SKM-1 treated with dmso at 0.1 percent for 144 hours (cell line): ENCODE data around the gene LSP1.
"Not testable (repeated sequence)": the region's sequence is repeated elsewhere in the genome, so short reads cannot be mapped to it uniquely, and the experiment has no call there.

ENCODE experiments used
- DNase-seq: peaks from one replicate; lab custom pipeline; 2025; ENCODE audit not compliant: unreplicated experiment; lab: John Stamatoyannopoulos, UW

LSP1 gene

DNA sequence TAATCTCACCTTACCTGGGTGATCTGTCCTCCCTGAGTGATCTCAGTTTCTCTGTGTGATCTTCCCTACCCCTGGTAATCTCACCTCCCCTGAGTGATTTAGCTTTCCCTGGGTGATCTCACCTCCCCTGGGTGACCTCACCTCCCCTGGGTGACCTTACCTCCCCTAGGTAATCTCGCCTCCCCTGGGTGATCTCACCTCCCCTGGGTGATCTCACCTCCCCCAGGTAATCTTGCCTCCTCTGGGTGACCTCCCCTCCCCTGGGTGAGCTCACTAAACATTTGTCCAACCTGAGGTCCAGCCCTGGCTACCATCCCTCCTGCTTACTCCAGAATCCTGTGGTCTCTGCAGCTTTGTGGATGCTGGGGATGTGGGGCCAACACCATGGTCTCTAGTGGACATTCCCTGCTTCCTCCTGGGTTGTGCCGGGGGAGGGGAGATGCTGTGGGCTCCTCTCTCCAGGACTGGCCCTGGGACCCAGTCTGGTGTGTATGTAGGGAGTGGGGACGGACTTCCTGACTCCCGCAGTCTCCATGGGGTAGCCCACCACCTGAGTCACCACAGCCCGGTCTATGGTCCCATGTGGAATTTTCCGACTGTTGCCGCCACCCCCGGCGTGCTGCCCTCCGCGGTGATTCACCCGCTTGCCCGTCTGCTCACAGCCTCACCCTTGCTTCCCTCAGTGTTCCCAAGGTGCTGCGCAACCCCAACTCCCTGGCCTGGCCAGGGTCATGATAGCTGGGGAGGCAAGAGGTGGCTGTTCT is 9.9 kb downstream of the LSP1 start:
- no peak for DNase-seq

DNA sequence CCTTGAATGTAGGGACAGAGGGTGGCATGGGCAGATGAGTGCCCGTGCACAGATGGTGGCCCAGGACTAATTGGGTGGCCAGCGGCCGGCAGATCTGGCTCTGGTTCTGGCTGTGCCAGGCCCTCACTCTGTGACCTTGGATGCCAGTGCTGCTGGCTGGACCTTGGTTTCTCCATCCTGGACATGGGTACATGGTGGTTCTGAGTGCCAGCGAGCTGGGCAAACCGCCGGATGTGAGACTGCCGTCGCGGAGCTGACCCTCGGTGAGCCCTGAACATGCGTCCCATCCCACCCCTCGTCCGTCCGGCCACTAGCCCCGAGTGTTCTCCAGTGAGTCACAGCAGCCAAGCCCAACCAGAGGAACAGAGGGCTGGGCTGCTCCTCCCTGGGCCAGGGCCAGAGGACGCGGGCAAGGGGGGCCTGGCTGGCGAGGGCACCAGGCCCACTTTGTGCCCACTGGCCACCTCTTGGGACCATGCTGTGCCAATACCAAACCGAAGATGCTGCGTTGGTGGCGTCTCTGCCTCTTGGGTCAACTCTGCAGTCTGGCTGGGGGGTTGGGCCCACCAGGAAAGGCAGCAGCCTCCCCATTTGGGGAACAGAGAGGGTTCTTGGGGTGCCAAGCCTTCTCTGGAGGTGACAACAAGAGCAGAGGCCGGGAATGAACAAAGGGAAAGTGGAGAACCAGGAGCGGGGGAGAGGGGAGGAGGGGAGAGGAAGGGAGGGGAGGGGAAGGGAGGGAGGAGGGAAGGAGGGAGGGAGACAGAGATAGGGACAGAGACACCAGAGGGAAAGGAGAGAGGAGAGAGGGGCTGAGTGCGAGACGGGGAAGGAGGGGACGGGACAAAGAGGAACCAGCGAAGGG is 10.7 kb downstream of the LSP1 start:
- no peak for DNase-seq

DNA sequence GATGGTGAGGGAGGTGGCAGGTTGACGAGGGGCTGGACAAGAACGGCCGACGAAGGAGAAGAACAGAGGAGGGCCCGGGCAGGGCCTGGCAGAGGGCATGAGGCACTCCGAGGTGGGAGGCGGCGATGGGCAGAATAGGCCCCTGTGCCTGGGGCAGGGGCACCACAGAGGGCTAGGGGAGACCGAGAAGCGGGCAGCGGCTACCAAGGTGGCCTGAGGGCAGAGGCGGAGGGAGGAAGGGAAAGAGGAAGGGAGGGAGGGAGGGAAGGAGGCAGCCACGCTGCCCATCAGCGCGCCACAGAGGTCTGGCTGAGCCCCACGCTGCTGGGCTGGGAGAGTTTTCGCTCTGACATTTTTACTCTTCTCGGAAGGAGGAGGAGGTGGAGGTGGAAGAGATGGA is 11.3 kb downstream of the LSP1 start:
- no peak for DNase-seq

DNA sequence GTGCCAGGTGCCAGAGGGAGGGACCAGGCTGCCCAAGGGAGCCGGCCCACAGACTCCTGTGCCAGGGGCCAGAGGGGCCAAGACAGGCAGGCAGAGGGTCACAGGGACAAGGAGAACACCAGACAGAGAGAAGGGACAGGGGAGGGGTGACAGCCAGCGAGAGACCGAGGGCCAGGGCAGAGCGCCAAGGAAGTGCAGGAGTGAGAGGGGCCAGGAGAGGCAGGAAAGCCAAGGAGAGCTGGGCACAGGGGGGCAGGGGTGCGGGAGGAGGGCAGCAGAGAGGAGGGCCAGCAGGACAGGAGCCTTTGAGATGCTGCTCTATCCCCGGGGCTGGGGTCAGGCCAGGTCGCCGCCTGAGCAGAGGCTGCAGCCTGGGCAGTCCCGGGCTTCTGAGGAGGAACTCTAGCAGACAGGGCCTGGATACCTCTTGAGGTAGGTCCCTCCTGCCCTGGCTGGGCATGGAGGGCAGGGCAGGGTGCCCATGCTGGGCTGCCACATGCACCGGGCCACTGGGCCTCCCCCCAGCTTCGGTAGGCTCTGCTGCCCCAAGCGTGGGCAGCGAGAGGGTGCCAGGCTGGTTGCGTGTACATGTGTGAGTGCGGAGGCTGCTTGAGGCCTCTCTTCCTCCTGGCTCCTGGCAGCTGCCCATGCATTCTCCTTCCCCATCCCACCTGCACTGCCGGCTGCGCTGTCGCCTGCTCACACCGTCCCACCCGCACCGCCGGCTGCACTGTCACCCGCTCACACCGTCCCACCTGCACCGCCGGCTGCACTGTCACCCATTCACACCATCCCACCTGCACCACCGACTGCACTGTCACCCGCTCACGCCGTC is 12.2 kb downstream of the LSP1 start:
- no peak for DNase-seq

DNA sequence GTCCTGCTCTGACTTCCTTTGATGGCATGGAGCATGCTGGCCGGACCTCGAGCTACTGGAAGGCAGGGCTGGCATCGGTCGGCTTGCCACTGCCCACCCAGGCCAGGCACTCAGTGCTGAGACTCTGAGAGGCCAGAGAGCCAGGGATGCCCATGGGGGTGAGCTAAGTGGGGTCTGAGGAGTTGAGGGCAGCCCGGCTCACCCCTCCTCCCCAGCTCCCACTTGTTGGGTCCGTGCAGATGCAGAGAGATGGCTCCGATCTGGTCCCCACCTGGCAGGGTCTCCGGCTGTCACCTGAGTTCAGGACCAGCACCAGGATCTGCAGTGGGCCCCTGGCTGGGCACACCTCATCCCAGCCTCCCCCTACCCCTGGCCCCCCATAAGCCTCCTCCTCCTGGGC is 13.3 kb downstream of the LSP1 start:
- no peak for DNase-seq

DNA sequence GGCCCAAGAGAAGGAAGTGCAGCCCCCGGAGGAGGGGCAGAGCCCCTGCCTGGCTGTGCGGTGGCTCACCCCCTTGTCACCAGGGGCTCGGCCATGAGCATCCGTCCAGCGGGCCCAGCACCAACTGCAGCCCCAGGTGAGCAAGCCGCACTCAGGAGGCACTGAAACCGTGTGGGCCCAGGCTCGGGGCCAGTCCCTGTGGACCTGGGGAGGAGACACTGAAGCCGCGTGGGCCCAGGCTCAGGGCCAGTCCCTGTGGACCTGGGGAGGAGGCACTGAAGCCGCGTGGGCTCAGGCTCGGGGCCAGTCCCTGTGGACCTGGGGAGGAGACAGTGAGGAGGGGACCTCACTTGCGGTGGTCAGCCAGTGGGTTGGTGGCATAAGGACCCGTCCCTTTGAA is 13.9 kb downstream of the LSP1 start:
- DNase-seq: no peak

DNA sequence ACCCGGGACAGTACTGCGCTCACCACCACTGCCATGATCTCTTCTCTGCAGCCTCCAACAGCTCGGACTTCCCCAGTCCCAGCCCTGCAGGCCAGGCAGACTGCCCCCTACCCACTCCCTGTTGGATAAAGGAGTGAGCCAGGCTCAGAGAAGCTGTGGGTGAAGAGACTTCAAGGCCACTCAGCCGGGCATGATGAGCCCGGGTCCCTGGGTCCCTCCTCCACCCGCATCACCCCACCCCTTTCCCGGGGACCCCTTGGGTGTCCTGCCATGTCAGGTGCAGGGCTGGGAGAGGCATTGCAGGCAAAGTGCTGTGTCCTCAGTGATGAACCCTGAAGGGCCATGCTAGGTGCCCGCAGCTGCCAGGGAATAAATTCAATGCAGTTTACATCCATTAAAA is 14.5 kb downstream of the LSP1 start:
- DNase-seq: no peak

DNA sequence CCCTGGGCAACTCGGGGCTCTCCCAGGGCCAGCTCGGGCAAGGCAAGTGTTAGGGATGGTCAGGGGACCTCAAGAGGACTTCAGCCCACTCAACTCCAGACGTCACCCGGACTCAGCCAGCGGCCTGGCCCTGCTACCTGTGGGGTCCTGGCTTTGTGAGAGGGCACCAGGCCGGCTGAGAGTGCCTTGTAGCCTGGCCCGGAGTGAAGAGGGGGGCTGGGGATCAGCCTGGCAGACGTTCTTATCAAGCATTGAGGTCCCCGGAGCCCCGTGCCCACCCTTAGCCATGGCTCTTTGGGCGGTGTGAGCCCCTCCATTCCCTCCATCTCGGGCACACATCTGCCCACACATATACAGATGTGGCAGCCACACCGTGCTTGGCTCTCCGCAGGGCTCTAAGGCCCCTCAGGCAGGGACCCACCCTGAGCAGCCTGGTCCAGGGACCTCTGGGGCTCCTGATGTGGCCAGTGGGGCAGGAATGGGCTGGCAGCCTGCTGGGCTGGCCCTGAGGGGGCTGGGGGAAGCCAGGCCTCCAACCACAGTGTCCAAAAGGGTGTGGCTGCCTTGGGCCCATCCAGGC is 15.3 kb downstream of the LSP1 start:
- no peak for DNase-seq

DNA sequence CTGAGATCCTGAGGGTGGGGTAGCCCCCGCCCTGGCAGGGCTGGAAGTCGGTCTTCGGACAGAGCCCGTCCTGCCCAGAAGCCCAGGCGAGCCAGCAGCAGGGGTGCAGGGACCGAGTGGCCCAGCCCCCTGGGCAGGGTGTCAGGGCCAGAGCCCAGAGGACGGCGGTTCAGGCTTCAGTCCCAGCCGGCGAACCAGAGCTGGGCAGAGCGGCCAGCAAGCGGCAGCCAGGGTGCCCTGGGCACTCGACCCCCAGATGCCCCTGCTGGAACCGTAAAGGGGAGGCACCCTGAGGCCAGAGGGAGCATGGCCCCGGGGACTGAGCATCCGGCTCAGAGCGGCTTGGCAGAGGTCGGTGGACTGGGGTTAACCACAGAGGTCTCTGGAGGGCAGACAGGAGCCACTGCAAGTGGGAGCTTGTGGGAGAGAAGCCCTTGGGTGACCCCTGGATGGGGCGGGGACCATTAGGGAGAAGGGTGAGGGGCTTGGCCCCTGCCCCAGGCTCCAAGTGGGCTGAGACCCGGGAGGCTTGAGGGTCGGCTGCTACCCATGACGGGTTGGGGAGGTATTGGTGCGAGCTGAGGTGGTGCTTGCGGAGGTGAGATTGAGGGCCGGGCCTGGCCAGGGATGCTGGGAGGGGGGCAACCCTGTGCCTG is 15.9 kb downstream of the LSP1 start:
- no peak for DNase-seq

DNA sequence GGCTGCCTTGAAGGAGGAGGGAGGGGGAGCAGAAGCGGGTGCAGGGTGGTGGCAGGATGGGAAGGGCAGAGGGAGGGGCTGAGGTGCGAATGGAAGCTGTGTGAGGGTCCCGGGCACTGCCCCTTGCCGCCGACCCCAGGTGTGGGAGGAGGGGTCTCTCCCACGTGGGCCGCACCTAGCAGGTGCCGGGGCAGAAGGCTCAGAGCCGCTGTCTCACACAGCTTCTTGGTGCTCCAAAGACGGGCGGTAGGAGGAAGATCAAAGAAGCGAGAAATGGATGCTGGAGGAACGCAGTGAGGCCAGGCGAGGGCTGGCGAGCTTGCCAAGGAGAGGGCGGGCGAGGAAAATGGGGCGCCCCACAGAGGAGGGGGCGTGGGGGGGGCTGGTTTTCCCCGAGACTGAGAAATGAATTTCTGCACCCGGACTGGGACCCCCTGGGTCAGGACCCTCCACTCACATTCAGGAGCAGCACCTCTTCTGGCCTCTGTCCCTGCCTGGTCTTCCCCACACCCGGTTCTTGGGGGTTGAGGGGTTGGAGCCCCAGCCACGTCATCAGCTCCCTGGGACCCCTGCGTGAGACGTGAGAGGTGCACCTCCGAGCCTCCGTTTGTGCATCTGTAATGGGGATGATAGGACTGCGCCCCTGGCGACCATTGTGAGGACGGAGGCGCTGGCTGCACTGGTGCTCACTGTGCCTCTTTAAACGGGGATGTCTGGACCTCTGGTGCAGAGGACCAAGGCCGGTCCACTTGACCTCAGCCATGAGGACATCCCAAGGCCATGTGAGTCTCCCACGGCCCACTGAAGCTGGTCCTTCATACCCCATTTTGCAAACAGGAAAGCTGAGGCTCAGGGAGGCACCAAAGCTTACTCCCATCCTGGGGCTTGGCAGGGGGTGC is 16.8 kb downstream of the LSP1 start:
- no peak for DNase-seq

DNA sequence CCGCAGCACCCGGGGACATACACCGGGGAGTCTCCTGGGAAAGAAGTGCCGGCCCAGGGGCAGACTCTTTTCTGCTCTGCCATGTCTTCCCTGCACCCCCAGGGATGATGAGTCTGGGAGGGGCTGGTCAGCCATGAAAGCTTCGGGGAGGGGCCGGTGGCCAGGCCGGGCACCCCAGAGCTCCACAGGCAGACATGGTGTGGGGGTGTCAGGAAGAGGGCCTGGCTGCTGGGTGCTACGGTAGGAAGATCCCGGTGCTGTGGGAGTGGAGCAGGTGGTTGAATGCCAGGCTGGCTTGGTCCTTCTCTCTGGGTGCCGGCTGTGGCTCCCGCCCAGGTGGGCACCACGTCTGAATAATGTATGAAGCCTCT is 17.4 kb downstream of the LSP1 start:
- no peak for DNase-seq

DNA sequence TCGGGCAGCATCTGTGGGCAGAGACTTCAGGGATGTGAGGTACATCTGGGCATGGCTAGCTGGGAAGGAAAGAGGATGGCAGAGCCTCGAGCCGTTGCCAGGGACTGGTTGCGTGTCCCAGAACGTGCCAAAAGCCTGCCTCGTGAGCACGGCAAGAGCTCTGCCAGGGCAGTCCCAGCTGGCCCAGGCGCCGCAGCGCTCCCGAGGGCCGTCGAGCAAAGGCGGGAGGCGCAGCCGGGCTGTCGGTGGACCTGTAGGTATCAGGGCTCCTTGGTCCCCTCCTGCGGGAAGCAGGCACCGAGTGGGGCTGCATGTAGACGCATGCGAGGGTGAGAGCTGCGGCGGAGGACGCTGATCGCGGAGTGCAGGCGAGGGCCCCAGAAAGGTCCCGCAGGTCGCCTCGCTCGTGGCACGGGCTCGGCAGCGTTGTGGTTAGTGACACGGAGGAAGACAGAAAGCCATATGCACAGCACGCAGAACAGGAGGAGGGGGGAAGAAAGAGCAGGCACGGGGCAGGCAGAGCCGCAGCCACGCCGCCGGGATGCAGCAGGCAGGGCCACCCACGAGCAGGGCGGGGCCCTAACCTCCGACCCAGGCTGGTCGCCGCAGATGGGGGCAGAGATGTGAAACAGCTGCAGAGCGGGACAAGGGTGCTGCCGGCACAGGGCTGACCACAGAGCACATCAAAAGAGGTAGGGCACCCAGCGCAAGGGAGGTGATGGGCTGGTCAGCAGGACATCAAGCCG is 18.0 kb downstream of the LSP1 start:
- no peak for DNase-seq

DNA sequence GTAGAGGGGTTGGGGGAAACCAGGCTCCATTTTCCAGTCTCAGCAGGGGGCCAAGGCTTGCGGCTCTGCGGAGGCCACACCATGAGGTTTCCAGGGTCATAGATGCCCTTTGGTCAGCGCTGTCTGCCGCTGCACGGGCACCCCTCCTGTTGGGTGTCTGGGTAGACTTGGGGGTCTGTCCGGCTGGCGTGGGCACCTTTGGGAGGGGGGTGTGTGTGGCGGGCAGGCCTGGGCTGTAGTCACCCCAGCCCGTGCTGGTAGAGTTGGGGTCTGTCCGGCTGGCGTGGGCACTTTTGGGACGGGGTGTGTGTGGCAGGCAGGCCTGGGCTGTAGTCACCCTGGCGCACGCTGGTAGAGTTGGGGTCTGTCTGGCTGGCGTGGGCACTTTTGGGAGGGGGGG is 18.6 kb downstream of the LSP1 start:
- DNase-seq: no peak

DNA sequence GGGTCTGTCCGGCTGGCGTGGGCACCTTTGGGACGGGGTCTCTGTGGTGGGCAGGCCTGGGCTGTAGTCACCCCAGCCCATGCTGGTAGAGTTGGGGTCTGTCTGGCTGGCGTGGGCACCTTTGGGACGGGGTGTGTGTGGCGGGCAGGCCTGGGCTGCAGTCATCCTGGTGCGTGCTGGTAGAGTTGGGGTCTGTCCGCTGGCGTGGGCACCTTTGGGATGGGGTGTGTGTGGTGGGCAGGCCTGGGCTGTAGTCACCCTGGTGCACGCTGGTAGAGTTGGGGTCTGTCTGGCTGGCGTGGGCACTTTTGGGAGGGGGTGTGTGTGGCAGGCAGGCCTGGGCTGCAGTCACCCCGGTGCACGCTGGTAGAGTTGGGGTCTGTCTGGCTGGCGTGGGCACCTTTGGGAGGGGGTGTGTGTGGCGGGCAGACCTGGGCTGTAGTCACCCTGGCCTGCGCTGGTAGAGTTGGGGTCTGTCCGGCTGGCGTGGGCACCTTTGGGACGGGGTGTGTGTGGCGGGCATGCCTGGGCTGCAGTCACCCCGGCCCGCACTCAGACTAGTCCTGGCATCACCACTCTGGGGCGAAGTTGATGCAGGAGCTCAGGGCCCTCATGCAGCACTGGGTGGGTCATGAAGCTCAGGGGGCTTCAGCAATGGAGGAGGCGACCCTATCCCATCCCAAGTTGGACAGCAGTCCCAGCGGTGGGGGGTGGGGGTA is 19.5 kb downstream of the LSP1 start:
- no peak for DNase-seq

DNA sequence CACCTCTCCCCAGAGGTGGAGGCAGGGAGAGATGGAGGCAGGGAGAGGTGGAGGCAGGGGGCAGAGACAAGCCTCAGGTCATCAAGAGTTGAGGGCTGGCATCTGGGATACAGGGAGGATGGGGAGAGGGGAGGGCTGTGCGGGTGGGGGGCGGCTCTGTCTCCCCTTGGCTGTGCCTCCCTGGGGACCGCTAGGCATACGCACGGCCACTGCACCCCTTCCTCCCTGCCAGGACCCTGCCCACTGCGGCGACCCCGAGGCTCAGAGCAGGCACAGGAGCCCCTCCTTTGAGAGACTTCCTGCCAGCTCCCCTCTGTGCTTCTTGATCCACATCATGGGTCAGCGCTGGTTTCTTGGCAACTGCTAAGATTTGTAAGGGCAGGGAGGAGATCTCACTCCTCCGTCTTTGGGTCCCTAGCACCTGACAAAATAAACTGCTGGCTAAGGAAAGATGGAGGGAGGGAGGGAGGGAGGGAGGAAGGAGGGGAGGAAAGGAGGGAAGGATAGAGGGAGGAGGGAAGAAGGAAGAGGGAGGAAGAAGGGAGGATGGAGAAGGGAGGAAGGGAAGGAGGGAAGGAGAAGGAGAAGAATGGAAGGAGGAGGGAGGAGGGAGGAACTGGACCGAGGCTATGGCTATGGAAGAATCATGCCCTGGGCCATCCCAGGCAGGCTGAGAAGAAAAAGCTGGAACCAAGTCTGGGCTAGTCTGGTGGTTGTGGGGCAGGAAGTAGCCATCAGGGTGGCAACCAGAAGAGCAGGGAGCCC is 20.3 kb downstream of the LSP1 start:
- no peak for DNase-seq

DNA sequence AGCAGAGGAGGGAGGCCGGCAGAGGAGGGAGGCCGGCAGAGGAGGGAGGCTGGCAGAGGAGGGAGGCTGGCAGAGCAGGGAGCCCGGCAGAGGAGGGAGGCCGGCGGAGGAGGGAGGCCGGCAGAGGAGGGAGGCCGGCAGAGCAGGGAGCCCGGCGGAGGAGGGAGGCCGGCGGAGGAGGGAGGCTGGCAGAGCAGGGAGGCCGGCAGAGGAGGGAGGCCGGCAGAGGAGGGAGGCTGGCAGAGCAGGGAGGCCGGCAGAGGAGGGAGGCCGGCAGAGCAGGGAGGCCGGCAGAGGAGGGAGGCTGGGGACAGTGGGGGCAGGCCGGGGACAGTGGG is 20.9 kb downstream of the LSP1 start:
- DNase-seq: not testable (repeated sequence)

DNA sequence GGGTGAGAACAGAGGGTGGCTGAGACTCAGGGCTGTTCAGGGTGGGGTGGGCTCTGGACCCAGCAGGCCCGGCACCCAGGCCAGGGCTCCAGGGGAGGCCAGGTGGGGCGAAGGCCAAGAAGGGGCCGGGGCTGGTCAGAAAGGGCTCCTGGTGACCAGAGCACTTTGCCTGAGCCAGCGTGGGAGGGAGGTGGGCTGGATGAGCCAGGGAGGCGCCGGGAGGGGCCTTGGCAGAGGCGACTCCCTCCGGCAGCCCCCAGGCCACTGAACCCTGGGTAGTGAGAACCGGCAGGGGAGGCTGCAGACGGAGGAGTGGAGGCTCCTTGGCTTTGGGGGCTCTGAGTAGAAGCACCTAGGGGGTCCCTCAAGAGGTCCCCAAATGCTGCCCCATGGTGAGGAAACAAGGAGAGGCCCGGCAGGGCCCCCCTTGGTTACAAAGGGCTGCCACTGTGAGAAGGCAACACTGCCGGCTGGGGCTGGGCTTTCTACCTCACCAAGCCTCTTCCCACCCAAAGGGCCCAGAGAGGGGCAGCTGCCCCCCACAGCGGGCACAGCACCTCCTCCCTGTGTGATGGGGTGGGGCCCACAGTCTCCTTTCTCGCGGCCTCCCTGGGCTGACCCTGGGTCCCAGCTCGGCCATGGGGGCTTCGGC is 21.7 kb downstream of the LSP1 start:
- not testable (repeated sequence) for DNase-seq
